Activated CD4-positive, alpha-beta T cell treated with anti-CD3 and anti-CD28 coated beads for 4 hours (primary cell): ENCODE results near the gene ANKRD29.
"Not testable (repeated sequence)": the region's sequence is repeated elsewhere in the genome, so short reads cannot be mapped to it uniquely, and the experiment has no call there.

Experiments used
- DNase-seq, 2 donors: peaks; one replicate each; pipeline ENCODE4 v3.0.0-alpha.2; 2020

The ANKRD29 gene

DNA sequence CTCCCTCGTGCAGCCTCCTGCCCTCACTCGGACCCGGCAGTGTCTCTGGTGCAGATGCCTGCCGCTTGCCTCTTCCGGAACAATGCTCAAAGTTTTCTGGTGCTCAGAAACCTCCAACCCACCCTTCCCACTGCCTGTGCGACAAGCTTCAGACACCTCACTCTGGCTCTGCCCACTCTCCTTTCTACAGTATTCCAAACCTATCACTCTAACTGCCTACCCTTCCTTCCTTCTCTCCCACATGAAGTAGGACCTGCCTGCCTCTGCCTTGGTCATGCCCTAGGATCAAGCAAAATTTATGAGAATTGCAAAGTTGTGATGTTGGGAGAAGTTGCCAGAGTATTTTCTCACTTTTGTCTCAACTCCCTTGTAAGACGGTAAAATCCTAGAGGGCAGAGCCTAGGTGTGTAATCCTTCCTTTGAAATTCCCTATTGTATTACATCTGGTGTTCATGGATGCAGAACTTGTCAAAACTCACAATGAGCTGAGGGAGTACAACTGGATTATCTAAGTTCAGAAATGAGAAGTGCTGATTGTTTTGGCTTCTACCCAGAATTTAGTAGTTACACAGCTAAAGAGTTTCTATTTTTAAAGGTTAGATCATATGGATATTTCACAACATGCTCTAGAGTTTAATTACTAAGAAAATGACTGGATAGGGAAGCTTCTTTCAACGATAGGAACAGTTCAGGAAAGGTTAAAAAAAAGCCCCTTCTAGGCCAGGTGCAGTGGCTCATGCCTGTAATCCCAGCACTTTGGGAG lies 83.6 kb downstream of the ANKRD29 start:
- no peak for DNase-seq

DNA sequence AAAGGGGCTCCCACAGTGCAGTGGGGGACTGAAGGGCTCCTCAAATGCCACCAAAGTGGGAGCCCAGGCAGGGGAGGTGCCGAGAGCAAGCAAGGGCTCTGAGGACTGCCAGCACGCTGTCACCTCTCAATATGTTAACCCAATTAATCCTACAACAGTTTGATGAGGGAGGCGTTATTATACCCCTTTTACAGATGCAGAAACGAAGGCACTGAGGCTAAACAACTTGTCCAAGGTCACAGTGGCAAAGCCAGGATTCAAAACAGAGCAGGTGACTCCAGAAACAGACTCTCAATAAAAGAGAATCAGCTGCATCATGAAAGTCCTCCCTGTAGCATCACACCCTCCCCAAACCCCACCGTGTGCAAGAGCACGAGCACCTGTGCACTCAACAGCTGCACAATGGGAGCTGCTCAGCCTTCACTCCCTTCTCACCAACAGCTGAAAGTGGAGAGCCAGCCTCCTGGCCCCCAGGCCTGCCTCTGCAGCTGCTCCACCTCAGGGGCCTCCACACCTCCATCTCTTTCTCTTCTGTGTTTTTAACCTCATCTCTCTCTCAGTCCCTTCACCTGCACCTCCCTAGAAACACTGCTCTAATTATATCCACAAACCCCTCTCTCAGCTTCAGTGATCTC lies 84.5 kb downstream of the ANKRD29 start:
- no peak for DNase-seq

DNA sequence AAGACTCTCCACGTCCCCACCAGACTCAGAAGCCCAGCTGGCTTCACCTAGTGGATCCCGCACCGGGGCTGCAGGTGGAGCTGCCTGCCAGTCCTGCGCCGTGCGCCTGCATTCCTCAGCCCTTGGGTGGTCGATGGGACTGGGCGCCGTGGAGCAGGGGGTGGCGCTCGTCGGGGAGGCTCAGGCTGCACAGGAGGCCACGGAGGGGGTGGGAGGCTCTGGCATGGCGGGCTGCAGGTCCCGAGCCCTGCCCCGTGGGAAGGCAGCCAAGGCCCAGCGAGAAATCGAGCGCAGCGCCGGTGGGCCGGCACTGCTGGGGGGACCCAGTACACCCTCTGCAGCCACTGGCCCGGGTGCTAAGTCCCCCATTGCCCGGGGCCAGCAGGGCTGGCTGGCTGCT lies 85.2 kb downstream of the ANKRD29 start:
- DNase-seq = not testable (repeated sequence)

DNA sequence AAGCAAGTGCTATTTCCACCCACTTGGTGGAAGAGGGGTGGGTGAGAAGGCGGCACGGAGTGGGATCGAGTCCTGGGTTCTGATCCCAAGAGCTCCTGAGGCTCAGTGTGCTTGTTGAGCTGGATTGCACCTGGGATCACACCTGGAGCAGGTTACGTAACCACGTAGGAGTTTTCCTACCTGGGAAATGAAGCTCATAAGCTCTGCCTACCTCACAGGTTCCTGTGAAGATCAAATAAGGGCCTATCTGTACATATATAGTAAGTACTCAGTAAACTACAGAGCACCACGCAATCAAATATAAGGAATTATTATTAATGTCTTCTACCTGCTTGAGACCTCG lies 87.4 kb downstream of the ANKRD29 start:
- DNase-seq = no peak

DNA sequence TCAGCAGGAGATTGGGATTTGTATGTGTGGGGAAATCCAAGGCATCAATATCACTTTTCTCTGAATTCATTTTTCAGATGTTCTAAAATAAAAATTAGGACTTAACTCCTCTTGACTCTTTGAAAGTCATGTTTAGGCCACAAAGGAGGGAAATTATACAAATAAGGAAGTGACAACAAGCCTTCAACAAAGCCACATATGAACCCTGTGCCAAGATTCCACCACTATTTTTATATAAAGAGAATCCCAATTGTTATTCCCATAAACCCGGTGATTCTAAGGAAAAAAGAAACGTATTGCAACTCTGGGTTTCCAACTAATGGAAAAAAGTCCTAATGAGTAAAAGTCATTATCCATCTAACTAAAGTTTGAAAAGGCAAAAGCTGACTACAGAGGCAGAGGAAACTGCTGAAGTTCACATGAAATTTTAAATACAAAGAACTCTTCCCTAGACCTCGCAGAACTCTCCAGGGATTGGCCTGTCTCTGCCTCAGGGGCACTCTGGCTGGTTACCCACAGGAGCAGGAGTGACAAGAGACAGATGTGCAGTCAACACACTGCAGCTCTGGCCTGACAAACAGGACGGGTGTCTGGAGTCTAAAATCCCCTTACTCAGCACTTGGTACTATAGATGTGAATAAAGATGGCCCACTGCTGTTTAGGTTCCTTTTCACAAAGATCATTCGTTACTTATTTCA lies 88.0 kb downstream of the ANKRD29 start:
- DNase-seq = no peak

DNA sequence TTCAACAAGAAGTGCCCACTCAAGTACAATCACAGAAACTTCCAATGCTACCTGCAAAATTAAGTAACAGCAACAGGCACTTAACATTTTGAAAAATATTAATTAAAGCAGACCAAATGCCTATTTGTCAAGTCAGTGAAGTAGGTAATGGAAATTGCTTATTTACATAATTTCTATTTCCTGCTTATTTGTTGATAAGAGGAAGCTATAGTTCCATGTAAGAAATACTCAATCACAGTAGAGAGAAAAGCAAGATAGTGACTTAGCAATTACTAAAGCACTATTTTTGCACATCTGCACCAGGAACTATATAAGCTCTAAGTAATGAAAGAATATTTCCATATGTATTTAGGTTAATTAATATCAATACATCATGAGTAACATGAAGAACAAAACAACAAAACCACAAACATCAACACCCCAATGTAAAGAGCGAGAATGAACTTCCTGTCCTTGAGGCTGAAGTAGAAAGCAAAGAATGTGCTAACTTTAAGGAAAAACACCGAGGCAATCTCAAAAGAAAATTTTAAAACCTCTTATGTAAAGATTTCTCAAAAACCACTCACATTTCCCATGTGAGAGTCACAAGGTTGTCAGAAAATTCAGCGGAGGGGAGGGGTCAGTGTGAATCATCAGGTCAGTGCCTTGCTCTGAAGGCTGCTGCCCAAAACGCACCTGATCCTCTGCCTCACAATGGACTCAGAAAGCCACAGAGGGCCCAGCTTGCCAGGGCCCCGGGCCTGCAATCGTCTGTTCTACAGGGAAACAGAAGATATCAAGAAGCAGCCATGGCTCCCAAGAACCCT lies 88.9 kb downstream of the ANKRD29 start:
- peak; percentile 29 to 34 for DNase-seq

DNA sequence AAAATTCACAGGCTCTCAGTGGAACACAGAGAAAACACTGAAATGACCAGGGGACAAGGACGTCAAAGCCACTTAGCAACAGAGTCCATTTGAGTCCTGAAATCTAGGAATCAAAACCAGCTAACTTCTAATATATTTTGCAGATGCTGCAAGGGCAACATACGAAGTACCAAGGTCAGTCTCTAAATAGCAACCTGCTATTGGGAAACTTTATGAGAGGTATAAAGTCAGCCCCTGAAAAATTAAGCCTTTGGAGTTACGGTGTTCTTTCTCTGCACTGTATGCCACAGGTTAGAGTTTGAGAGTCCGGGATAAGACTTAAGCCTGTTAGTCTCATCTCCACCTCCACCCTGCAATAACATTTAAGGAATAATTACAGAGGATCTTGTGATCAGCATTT lies 89.7 kb downstream of the ANKRD29 start:
- no peak for DNase-seq

DNA sequence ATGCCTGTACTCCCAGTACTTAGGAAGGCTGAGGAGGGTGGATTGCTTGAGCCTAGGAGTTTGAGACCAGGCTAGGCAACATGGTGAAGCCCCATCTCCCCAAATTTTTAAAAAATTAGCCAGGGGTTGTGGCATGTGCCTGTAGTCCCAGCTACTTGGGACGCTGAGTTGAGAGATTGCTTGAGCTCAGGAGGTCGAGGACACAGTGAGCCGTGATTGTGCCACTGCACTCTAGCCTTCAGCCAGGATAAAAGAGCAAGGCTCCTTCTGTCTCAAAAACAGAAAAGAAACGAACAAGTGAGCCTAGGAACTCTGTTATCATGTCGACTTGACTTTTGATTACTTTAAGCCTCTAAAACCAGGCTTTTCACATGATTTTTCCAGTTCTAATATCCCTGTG lies 90.1 kb downstream of the ANKRD29 start:
- no peak for DNase-seq

DNA sequence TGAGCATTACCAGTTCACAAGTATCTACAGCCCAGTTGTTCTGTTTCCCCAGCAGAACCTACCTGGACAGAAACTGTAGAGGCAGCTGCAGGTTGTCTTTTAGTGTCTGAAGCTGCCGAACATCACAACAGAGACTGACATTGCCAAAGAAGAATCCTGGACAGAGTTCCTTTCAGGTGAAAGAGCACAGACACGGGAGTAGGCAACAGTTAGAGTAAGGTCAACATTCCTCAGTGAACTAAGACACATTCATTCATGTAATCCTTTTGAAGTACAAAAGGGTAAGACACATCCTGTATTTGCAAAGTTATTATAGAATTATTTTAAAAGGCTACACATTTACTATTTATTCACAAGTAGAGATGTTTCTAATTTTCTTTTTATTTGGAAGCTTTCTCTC lies 90.7 kb downstream of the ANKRD29 start:
- no peak for DNase-seq

DNA sequence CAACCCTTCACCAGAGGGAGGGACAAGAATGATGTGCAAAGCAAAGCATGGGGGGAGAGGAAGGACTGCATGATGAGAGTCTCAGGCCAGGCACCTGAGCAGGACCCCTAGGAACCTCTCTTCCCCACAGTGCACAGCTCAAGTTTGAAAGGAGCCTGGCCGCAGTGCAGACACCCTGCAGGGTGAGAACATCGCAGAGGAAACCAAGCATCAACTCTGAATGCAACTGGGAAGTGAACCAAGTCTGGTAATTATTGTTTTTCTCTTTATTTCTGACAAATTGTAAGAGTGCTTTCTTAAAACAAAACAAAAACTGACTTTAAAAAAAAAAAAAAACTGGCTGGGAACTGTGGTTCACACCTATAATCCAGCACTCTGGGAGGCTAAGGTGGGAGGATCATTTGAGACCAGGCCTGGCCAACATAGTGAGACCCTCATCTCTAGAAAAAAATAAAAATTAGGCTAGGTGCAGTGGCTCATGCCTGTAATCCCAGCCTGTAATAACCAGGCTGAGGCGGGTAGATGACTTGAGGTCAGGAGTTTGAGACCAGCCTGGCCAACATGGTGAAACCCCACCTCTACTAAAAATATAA lies 91.7 kb downstream of the ANKRD29 start:
- DNase-seq = no peak

DNA sequence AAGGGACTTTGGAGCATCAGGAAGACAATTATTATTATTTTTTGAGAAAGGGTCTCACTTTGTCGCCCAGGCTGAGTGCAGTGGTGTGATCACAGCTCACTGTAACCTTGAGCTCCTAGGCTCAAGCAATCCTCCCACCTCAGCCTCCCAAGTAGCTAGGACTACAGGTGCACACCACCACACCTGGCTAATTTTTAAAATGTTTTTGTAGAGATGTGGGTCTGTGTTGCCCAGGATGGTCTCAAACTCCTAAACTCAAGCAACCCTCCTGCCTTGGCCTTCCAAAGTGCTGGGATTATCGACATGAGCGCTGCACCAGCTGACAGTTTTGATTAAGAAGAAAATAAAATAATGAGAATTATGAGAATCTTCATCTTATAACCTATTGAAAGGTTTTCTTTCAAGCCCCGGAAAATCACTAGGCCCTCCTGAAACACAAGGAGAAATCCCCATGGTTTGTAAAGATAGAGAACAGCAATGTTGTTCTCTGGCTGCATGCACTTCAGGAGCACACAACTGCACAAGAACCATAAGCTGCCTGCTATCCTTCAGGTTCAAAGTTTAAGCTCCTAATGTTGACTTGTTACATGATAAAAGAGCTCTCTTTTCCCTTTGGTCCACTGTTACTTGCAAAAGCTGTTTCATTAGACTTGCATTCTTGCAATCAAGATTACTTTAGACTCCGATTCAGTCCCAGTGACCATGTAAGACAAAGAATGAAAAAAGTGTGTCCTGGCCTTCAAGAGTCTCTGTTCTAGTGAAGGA lies 93.2 kb downstream of the ANKRD29 start:
- DNase-seq = no peak

DNA sequence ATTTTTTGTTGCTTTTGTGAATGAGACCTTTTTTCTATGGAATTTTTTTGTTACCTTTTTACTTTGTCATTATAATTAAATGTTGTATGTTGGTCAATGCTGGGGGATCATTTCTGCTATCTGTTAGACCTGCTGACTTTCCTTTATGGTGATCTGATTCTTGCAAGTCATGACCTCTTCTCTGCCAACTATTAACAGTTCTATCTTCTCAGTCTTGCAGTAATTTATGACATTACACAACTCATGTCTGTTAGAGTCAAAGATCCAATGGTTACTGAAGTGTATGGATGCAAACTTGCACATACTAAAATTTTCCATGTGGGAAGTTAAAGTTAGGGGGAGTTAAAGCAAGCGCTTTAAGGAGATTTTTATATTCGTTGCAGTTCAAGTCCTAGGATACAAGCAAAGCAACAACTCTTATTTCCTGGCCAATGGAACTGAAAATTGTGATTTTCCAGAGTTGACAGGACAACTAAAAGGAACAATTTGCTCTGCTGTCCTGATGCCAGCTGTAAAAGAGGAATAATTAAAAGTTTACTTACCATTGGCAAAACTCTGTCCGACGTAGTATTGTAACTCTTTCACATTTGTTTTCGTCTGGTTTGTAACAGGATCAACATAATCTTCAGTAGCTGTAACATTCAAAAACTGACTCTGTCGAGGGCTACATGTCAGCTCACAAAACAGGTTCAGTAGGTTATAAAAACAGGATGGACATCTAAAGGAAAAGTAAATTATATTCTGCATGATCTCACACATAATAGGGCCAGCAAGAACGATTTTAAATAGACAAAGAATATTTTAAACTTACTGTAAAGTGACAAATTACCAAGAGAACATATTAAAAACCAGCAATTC lies 94.2 kb downstream of the ANKRD29 start:
- no peak for DNase-seq

DNA sequence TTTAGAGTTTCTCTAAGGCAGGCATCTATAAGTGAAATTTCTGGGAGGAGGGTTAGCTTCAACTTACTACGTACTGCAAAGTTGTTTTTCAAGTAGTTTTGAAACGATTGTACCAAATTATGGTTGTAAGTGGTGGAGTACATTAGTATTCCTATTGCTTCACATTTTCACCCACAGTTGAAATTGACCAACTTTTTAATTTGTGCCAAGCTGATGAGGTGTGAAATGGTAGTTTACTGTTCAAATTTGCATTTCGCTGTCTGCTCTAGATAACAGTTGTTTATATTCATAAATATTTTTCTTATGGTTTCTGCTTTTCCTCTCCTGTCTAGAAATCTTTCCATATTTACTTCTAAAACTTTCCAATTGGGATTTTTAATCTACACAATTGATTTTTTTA lies 95.0 kb downstream of the ANKRD29 start:
- DNase-seq = no peak

DNA sequence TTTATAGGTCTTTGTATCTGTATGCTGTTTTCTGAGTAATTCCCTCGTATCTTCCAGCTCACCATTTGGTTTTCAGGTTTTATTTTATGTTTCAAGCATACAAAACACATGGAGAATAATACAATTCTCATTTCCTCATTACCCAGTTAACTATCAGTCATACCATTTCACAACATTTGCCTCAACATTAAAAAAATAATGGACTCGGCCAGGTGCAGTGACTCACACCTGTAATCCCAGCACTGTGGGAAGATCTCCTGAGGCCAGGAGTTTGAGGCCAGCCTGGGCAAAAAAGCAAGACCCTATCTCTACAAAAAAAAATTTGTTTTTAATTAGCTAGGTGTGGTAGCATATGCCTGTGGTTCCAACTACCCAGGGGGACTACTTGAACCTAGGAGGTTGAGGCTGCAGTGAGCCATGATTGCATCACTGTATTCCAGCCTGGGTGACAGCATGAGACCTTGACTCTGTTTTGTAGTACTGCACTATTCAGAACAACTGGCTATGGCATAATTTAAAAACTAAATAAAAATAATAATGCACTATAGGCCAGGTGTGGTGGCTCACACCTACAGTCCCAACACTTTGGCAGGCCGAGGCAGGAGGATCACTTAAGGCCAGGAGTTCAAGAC lies 96.7 kb downstream of the ANKRD29 start:
- DNase-seq = no peak

DNA sequence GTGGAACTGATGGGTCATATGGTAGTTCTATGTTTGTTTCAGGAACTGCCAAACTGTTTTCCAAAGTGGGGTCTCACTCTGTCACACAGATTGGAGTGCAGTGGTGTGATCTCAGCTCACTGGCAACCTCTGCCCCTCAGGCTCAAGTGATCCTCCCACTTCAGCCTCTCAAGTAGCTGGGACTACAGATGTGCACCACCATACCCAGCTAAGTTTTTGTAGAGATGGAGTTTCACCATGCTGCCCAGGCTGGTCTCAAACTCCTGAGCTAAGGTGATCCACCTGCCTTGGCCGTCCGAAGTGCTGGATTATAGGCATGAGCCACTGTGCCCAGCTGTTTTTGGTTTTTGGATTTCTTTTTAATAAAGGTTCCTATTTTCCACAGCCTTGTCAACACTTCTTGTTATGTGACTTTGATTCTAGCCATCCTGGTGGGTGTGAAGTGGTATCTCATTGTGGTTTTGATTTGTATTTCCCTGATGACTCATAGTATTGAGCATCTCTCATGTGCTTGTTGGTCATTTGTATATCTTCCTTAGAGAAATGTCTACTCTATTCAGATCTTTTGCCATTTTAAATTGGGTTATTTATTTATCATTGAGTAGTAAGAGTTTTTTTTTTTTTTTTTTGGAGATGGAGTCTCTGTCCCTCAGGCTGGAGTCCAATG lies 99.2 kb downstream of the ANKRD29 start:
- DNase-seq = no peak

DNA sequence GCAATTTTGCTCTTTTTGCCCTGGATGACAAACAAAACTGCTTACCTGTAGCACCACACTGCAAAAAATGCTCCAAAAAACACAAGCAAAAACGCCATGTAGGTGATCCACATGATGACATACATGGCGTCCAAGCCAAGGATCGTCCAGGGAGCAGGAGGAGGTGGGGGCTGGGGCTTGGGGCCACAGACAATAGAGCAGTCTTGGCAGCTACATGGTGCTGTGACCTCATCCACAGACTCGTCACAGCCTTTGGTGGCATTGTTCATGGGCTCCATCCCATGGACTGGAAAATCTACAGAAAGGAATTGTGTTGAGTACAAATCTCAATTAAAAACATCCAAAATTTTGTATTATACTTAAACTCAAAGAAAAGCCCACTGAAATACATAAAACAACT lies 102.5 kb downstream of the ANKRD29 start:
- DNase-seq = no peak

DNA sequence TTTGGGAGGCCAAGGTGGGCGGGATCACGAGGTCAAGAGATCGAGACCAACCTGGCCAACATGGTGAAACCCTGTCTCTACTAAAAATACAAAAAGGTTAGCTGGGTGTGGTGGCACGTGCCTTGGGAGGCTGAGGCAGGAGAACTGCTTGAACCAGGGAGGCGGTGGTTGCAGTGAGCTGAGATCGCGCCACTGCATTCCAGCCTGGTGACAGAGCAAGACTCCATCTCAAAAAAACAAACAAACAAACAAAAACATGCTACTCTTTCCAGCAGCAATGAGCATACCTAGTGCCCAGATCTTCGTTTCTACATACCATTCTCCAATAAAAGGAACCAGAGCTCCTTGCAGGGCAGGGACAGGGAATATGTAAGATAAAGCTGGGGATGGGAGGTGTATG lies 105.2 kb downstream of the ANKRD29 start:
- not testable (repeated sequence) for DNase-seq

DNA sequence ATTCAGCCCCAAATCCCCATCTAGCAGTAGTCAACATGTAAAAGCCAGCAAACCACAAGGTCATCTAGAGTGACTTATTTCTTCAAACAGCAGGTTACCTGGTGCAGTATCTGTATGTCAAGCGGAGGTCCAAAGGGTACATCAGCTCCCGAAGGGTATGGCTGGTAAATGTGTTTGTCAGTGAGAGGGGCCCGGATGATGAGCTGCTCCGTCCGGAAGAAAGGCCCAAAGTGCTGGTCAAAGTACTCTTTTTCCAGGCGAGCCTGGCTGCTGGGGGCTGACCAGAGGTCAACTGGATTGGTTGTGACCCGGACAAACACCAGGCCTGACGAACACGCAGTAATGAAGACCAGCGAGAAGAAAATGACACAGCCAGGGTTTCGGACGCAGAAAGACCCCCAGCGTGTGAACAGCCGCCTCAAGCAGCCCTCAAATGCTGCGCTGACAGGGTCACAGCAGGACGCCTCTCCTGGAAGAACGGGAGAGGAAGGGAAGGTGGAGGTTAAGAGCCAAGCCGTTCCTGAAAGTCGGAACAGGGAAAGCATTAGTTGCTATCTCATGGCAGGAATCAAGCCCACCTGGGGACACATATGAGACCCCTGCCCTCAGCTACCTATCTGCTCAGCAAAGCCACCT lies 106.4 kb downstream of the ANKRD29 start:
- DNase-seq = no peak

DNA sequence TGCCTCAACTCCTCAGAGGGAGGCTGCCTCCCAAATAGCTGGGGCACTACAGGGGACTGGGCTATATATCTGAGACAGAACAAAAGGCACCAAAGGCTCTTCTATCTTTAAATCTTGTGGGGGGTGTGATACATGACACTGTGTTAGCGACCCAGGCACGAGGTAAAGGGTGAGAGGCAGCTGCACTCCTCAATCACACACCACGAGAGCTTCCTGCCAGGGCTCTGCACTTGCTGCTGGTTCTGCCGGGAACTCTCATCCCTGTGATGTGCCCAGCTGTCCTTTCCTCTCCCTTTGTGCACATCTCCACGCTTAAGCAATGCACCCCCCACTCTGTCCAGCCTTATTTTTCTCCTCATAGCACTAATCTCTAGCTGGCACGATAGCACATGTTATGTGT lies 108.8 kb downstream of the ANKRD29 start:
- no peak for DNase-seq

DNA sequence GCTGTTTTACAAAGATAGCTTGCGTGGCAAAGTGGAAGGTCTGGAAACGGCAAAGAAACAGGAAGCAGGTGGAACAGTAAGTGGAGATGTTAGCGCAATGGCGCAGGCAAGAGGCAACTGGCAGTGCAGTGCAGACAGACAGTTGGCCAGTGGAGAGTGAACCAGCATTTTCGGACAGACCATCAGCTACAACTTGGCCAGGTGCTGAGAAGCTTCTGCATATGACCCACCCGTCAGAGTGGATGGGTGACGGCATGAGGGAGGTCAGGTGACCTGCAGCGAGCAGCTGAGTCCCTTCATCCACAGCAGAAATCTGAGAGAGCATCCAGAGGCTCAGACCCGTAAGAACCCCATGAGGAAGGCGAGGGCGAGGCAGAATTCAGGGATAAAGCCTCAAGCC lies 110.2 kb downstream of the ANKRD29 start:
- DNase-seq = no peak
